GM23338 (cell line): ENCODE results near the gene GTSE1. TPM values are rescaled to one million over a fixed set of nuclear protein-coding genes. Genes with fewer than 3 reads are reported as not detected.

Source experiments
- ATAC-seq: fragments of 200-7000 bp; cut with Tn5 transposase; 3 replicates; pipeline ENCODE4 v1.9.1; 2020
- DNase-seq: peaks from one replicate; pipeline ENCODE4 v3.0.0-alpha.2; 2015; ENCODE audit warnings: low spot score
- H2AFZ ChIP-seq: fragments of 200-600 bp; sonication (generic); 2 replicates; pipeline ENCODE4 v1.8.0; 2016; ENCODE audit warnings: antibody characterized with exemption, mild to moderate bottlenecking, moderate library complexity
- H3F3A ChIP-seq: fragments of 200-600 bp; sonication (generic); replicated peaks from 2 replicates; pipeline ENCODE4 v1.8.0; 2017; ENCODE audit warnings: antibody characterized with exemption, mixed run types, low read depth
- H3K27ac ChIP-seq: fragments of 200-600 bp; sonication (generic); 2 replicates; pipeline ENCODE4 v1.6.1; 2016; ENCODE audit warnings: low read depth
- H3K27me3 ChIP-seq: fragments of 200-600 bp; sonication (generic); 2 replicates; pipeline ENCODE4 v1.8.0; 2016; ENCODE audit warnings: mild to moderate bottlenecking, mixed run types, moderate library complexity; ENCODE audit not compliant: insufficient read depth
- H3K36me3 ChIP-seq: fragments of 200-600 bp; sonication (generic); 2 replicates; pipeline ENCODE4 v1.8.0; 2016; ENCODE audit warnings: mild to moderate bottlenecking; ENCODE audit not compliant: insufficient read depth
- H3K4me1 ChIP-seq: fragments of 200-600 bp; sonication (generic); 2 replicates; pipeline ENCODE4 v1.8.0; 2016; ENCODE audit warnings: mild to moderate bottlenecking, moderate library complexity; ENCODE audit not compliant: insufficient read depth
- H3K4me2 ChIP-seq: fragments of 200-600 bp; sonication (generic); 2 replicates; pipeline ENCODE4 v1.7.1; 2017; ENCODE audit warnings: mixed run types
- H3K4me3 ChIP-seq: fragments of 200-600 bp; sonication (generic); 2 replicates; pipeline ENCODE4 v1.6.1; 2016; ENCODE audit warnings: mixed run types
- H3K79me2 ChIP-seq: fragments of 200-600 bp; sonication (generic); replicated peaks from 2 replicates; pipeline ENCODE4 v1.8.0; 2017; ENCODE audit warnings: mild to moderate bottlenecking; ENCODE audit not compliant: insufficient read depth
- H3K9me2 ChIP-seq: fragments of 200-600 bp; sonication (generic); 2 replicates; pipeline ENCODE4 v1.8.0; 2017; ENCODE audit not compliant: insufficient read depth
- H4K20me1 ChIP-seq: fragments of 200-600 bp; sonication (generic); replicated peaks from 2 replicates; pipeline ENCODE4 v1.8.0; 2017; ENCODE audit warnings: mild to moderate bottlenecking; ENCODE audit not compliant: insufficient read depth
- H3K27ac Mint-ChIP-seq: 2 replicates; pipeline ENCODE4 v1.8.0; 2020; ENCODE audit warnings: inconsistent platforms, mild to moderate bottlenecking, moderate library complexity, mixed read lengths
- H3K27me3 Mint-ChIP-seq: 3 replicates; pipeline ENCODE4 v1.8.0; 2022; ENCODE audit warnings: low read depth, mild to moderate bottlenecking, moderate library complexity, mixed read lengths, inconsistent platforms; ENCODE audit not compliant: insufficient read depth, poor library complexity
- H3K36me3 Mint-ChIP-seq: 3 replicates; pipeline ENCODE4 v1.8.0; 2021; ENCODE audit warnings: low read depth, mild to moderate bottlenecking, inconsistent platforms, moderate library complexity, mixed read lengths
- H3K4me1 Mint-ChIP-seq: 3 replicates; pipeline ENCODE4 v1.8.0; 2020; ENCODE audit warnings: mild to moderate bottlenecking, inconsistent platforms, mixed read lengths
- H3K4me3 Mint-ChIP-seq: 3 replicates; pipeline ENCODE4 v1.8.0; 2021; ENCODE audit warnings: moderate library complexity, mild to moderate bottlenecking, inconsistent platforms, mixed read lengths
- H3K9me3 Mint-ChIP-seq: 3 replicates; pipeline ENCODE4 v1.8.0; 2020; ENCODE audit warnings: moderate library complexity, mild to moderate bottlenecking, inconsistent platforms, mixed read lengths
- CREB1 ChIP-seq: fragments of 250-450 bp; sonication (Bioruptor Pico); IDR thresholded peaks from 2 replicates; pipeline ENCODE4 v1.5.0; 2020; ENCODE audit warnings: low read depth, mild to moderate bottlenecking, moderate library complexity
- EZH2 ChIP-seq: fragments of 200-600 bp; sonication (generic); IDR thresholded peaks from one replicate; pipeline ENCODE4 v1.8.0; 2017; ENCODE audit warnings: antibody characterized with exemption, mild to moderate bottlenecking, low read depth; ENCODE audit not compliant: unreplicated experiment
- JUNB ChIP-seq: IDR thresholded peaks from one replicate; pipeline ENCODE4 v1.6.1; 2016; ENCODE audit warnings: antibody characterized with exemption; ENCODE audit not compliant: unreplicated experiment
- NANOG ChIP-seq: IDR thresholded peaks from 2 replicates; pipeline ENCODE4 v1.6.1; 2016; ENCODE audit warnings: antibody characterized with exemption, borderline replicate concordance
- POLR2AphosphoS5 ChIP-seq: IDR thresholded peaks from 2 replicates; pipeline ENCODE4 v1.6.1; 2016; ENCODE audit warnings: antibody characterized with exemption, low read depth
- ZNF114 ChIP-seq: fragments of 250-450 bp; sonication (Bioruptor Pico); IDR thresholded peaks from 2 replicates; pipeline ENCODE4 v1.5.0; 2020; ENCODE audit warnings: mild to moderate bottlenecking, moderate library complexity
- ZNF331 ChIP-seq: fragments of 250-450 bp; sonication (Bioruptor Pico); IDR thresholded peaks from 2 replicates; pipeline ENCODE4 v1.5.0; 2020; ENCODE audit warnings: low read depth, mild to moderate bottlenecking, moderate library complexity
- polyA plus RNA-seq: library from polyadenylated mRNA; unstranded; fragments of >200 nt; fragmentation: Nextera tagmentation; extraction: Ambion mirVana; gene quantifications from 2 replicates; pipeline ENCODE4 v1.2.1, GENCODE V29; 2016
- total RNA-seq: library from RNA; depleted of rRNA; stranded (reverse); fragments of >200 nt; shearing (Covaris generic); gene quantifications from 2 replicates; pipeline ENCODE4 v1.2.3, GENCODE V29; 2014
- TF ChIP-seq, protein P1 (sequence below): fragments of 250-450 bp; sonication (Bioruptor Pico); IDR thresholded peaks from 2 replicates; pipeline ENCODE4 v1.5.0; 2020; ENCODE audit warnings: mild to moderate bottlenecking, moderate library complexity

The GTSE1 gene
- total and polyA plus RNA-seq, 2 experiments from 2014 or later, result 26.3 to 28.6 TPM

DNA sequence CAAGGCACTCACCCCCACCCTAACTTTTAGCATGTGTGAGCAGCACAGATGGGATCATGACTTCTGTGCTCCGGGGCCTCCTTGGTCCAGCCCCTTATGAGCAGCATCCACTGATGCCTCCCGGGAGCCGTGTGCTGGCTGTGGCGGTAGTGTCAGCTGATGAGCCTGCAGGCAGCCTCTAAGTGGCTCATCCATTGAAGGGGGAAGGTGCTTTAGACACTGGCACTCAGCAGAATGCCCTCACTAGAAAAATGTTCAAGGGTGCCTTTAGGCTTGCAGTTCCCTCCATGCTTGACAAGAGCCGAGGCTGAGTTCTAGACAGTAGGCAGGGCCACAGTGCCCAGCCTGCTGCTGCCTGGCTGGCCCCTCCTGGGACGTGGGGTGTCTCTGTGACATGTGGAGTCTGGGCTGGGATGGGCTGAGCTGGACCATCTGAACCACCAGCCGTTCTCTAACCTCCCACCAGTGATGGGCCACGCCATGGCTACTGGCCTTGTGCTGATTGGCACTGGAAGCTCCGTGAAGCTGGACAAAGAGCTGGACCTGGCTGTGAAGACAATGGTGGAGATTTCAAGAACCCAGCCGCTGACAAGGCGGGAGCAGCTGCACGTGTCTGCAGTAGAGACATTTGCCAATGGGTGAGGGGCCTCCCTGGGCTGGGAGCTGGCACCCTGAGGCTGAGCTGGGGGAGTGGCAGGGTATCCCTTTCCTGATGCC is 23.1 kb upstream of the GTSE1 start:
- H3F3A ChIP-seq, result no peaks in the 10 kb centered on the region
- DNase-seq, result no peak
- H3K27me3 ChIP-seq, result no peaks in the 10 kb centered on the region
- H3K4me3 ChIP-seq, result no peak overlapping the region
- Mint-ChIP-seq H3K4me3 (no peak overlapping the region), H3K4me1 (no peaks in the 10 kb centered on the region), H3K9me3 (no peaks in the 10 kb centered on the region), H3K27ac (no peak overlapping the region), H3K27me3 (peaks cover 5% of the 10 kb centered on the region), H3K36me3 (peaks cover 39% of the 10 kb centered on the region)
- TF ChIP-seq EZH2 (no peak), ZNF331 (CRISPR knock-in tag) (no peak), CREB1 (CRISPR knock-in tag) (no peak), NANOG (no peak), POLR2AphosphoS5 (no peak), ZNF114 (CRISPR knock-in tag) (no peak), JUNB (no peak)
- TF ChIP-seq, protein P1, sequence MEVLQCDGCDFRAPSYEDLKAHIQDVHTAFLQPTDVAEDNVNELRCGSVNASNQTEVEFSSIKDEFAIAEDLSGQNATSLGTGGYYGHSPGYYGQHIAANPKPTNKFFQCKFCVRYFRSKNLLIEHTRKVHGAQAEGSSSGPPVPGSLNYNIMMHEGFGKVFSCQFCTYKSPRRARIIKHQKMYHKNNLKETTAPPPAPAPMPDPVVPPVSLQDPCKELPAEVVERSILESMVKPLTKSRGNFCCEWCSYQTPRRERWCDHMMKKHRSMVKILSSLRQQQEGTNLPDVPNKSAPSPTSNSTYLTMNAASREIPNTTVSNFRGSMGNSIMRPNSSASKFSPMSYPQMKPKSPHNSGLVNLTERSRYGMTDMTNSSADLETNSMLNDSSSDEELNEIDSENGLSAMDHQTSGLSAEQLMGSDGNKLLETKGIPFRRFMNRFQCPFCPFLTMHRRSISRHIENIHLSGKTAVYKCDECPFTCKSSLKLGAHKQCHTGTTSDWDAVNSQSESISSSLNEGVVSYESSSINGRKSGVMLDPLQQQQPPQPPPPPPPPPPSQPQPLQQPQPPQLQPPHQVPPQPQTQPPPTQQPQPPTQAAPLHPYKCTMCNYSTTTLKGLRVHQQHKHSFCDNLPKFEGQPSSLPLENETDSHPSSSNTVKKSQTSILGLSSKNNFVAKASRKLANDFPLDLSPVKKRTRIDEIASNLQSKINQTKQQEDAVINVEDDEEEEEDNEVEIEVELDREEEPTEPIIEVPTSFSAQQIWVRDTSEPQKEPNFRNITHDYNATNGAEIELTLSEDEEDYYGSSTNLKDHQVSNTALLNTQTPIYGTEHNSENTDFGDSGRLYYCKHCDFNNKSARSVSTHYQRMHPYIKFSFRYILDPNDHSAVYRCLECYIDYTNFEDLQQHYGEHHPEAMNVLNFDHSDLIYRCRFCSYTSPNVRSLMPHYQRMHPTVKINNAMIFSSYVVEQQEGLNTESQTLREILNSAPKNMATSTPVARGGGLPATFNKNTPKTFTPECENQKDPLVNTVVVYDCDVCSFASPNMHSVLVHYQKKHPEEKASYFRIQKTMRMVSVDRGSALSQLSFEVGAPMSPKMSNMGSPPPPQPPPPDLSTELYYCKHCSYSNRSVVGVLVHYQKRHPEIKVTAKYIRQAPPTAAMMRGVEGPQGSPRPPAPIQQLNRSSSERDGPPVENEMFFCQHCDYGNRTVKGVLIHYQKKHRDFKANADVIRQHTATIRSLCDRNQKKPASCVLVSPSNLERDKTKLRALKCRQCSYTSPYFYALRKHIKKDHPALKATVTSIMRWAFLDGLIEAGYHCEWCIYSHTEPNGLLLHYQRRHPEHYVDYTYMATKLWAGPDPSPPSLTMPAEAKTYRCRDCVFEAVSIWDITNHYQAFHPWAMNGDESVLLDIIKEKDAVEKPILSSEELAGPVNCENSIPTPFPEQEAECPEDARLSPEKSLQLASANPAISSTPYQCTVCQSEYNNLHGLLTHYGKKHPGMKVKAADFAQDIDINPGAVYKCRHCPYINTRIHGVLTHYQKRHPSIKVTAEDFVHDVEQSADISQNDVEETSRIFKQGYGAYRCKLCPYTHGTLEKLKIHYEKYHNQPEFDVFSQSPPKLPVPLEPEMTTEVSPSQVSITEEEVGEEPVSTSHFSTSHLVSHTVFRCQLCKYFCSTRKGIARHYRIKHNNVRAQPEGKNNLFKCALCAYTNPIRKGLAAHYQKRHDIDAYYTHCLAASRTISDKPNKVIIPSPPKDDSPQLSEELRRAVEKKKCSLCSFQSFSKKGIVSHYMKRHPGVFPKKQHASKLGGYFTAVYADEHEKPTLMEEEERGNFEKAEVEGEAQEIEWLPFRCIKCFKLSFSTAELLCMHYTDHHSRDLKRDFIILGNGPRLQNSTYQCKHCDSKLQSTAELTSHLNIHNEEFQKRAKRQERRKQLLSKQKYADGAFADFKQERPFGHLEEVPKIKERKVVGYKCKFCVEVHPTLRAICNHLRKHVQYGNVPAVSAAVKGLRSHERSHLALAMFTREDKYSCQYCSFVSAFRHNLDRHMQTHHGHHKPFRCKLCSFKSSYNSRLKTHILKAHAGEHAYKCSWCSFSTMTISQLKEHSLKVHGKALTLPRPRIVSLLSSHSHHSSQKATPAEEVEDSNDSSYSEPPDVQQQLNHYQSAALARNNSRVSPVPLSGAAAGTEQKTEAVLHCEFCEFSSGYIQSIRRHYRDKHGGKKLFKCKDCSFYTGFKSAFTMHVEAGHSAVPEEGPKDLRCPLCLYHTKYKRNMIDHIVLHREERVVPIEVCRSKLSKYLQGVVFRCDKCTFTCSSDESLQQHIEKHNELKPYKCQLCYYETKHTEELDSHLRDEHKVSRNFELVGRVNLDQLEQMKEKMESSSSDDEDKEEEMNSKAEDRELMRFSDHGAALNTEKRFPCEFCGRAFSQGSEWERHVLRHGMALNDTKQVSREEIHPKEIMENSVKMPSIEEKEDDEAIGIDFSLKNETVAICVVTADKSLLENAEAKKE, result no peak
- no peak for ATAC-seq
- no peaks in the 10 kb centered on the region; the same call in none of the 2 replicates for H4K20me1 ChIP-seq
- H3K9me2 ChIP-seq, result no peaks in the 10 kb centered on the region
- no peak overlapping the region for H2AFZ ChIP-seq
- H3K4me2 ChIP-seq, result no peak overlapping the region
- no peaks in the 10 kb centered on the region for H3K79me2 ChIP-seq
- H3K27ac ChIP-seq, result no peak overlapping the region
- H3K36me3 ChIP-seq, result peaks cover 16% of the 10 kb centered on the region; the same call in 1 of the 2 replicates
- H3K4me1 ChIP-seq, result no peaks in the 10 kb centered on the region
